Fibroblast of upper back skin (primary cell): ENCODE data around the gene CCDC92.
"Not testable (repeated sequence)": the region's sequence is repeated elsewhere in the genome, so short reads cannot be mapped to it uniquely, and the experiment has no call there.

Source experiments
- DNase-seq: peaks from one replicate; pipeline ENCODE4 v3.0.0-alpha.2; 2013

The CCDC92 gene

DNA sequence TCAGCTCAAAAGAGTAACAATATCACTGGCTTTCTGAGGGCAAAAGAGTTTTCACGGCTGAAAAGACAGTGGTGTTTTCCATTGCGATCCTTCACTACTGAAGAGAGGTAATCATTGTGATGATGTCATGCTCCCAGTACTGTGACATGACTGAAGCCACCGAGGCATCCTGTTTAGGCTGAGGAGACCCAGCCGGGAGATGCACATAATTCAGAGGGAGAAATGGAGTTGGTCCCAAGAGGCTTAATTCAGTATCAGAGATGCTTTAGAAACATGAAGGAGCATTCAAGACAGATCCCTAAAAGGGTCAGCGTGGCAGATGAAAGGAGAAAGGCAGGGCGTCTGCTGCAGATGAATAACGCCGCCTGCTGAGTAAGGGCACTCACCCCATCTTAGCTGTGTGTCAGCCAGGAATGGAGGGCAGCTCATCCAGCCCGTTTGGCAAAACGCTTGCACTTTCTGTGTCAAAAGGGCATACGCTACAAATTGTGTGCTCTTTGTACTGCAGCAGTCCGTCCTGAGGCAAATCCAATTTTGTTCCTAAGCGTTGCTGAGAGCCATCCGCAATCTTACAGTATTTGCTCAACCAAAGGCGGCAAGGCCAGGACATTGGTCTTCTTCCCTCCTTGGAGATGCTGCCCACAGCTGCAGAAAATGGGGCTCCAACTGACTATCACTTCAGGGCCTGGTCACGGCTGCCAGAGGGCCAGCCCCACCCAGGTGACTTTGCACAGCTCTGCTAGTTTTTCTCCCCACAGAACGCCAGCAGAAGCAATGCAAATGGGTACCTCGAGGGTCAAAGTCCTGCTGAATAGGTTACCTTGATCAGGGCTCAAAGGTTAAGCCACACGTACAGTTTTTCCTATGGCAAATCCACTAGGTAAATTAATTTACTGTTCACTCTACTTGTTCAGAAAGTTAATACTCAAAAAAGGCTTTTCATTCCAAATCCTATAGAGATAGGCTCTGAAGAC is 23.5 kb downstream of the CCDC92 start:
- no peak for DNase-seq

GRCh38 chr12:123948401-123948795 is 24.2 kb downstream of the CCDC92 start:
- DNase-seq, result no peak

DNA sequence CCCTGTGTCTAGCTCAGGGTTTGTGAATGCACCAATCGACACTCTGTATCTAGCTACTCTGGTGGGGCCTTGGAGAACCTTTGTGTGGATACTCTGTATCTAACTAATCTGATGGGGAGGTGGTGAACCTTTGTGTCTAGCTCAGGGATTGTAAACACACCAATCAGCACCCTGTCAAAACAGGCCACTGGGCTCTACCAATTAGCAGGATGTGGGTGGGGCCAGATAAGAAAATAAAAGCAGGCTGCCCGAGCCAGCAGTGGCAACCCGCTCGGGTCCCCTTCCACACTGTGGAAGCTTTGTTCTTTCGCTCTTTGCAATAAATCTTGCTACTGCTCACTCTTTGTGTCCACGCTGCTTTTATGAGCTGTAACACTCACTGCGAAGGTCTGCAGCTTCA is 25.1 kb downstream of the CCDC92 start:
- DNase-seq, result not testable (repeated sequence)

GRCh38 chr12:123946516-123947505 is 25.8 kb downstream of the CCDC92 start:
- DNase-seq, result not testable (repeated sequence)

GRCh38 chr12:123946152-123946515 is 26.5 kb downstream of the CCDC92 start:
- no peak for DNase-seq

- no peak for DNase-seq
These were observed 27.1 kb downstream of the CCDC92 start for GRCh38 chr12:123945287-123946151.

DNA sequence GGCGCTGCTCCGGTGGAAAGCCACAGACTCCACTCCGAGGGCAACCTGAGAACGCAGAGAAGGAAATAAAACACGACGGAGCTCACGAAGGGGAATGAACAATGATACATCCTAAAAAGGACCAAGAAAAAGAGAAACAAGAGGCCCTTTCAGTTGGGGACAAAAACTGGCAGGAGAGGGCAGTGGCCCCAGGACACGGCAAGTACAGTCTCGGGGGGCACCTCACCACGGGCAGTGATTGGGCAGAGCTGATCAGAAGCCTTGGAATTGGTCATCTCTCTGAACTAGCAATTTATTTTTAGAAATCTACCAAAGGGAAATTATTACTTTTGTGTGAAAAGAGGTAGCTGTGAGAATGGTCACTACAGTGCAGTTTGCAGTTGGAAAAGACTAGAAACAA is 27.9 kb downstream of the CCDC92 start:
- no peak for DNase-seq

DNA sequence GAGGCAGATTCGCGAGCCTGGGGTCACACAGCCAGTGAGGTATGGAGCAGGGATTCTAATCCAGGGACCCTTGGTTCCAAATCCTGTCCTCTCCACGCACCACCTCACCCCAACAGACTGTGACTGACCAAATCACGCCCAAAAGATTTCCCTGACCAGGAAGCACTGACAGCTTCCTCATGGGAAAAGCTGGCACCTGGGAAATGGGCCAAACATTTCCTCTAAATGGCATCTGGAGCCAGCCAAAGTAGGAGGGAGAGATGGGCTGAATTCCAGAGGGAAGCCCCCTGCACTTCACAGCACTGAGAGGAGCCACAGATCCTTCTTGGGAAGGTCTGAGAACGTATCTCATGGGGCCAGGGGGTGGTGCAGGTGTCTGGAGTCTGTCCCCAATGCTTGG is 28.8 kb downstream of the CCDC92 start:
- DNase-seq, result no peak

DNA sequence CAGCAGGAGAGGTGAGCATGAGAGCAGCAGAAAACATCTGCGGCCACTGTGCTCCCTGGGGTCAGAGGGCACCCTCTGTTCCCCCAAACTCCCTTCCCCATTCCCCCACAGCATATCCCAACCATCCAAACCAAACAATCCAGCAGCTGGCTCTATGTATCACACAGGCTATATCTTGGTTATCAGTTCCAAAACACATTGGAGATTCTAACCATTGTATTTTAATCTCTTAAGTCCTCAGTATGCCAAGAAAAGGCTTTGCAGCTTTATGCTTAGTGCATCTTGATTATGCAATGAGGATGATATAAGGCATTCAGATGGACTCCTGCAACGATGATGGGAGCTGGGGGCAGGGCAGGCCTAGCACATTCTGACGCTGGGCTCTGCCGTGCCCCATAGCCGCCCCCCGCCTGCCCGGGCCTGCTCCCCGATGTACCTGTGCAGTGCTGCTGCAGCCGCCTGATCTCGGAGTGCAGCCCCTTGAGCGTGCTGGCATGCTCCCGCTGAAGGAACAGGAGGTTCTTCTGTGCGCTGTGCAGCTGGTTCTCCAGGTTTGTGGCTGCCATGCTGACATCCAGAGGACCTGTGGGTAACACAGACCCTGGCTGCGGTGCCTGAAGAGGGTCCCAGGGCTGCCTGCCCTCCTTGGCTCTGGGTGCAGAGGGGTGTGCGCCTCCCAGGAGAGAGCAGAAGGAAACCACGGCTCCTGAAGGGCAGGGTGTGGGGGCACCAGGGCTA is 29.6 kb downstream of the CCDC92 start:
- peak; percentile 28 for DNase-seq

- peak; percentile 79 for DNase-seq
These were observed 30.4 kb downstream of the CCDC92 start for GRCh38 chr12:123942238-123942653.

- DNase-seq, result no peak
These were observed 30.9 kb downstream of the CCDC92 start for GRCh38 chr12:123941624-123942237.

GRCh38 chr12:123941000-123941399 is 31.6 kb downstream of the CCDC92 start:
- no peak for DNase-seq

DNA sequence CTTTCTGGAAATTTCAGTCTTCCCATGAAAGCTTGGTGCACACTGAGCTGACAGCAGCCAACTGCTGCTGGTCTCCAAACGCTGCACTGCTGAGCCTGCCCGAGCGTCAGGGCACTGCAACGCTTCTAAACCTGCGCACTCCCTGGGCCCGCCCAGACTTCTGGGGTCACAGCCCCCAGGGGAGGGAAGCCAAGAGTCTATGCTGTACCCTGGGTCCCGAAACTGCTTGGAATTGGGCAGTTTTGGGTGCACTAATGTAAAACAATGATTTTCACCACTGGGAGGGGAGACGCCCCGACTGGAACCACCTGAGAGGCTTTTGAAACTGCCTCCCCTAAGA is 32.0 kb downstream of the CCDC92 start:
- no peak for DNase-seq

GRCh38 chr12:123939716-123940626 is 32.7 kb downstream of the CCDC92 start:
- DNase-seq, result no peak

DNA sequence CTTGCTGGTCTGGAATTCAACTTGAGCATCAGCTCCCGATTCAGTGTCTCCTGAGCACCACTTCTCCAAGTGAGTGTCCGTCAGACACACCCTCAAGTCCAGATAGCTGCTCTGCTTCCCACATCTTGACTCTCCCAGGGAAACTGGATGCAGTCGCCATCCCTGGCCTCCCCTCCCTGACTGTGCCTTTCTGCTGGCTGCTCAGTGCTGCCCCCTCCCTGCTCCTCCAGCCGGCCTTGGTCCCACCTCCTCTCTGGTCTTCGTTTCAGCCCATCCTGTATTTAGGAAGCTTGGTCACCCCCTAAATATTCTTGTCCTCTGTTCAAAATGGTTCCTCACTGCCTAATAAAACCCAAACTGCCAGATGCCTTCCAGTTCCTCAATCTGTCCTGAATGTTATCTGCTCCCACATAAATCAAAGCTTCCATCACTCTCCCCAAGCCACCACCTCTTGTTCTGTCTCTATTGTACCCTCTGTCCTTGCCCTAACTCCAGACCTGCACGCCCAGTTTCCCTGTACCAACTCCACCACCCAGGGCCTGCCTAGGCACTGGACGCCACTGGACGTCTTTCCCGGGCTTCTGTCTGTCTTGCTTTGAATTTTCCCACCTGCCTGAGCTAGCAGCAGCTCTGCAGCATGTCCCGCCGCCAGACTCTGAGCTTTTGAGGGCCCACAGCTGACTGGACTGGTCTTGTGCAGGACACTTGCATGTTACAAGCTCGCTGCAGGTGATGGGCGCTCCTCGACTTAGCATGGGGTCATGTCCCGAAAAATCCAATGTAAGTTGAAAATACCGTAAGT is 33.8 kb downstream of the CCDC92 start:
- no peak for DNase-seq

DNA sequence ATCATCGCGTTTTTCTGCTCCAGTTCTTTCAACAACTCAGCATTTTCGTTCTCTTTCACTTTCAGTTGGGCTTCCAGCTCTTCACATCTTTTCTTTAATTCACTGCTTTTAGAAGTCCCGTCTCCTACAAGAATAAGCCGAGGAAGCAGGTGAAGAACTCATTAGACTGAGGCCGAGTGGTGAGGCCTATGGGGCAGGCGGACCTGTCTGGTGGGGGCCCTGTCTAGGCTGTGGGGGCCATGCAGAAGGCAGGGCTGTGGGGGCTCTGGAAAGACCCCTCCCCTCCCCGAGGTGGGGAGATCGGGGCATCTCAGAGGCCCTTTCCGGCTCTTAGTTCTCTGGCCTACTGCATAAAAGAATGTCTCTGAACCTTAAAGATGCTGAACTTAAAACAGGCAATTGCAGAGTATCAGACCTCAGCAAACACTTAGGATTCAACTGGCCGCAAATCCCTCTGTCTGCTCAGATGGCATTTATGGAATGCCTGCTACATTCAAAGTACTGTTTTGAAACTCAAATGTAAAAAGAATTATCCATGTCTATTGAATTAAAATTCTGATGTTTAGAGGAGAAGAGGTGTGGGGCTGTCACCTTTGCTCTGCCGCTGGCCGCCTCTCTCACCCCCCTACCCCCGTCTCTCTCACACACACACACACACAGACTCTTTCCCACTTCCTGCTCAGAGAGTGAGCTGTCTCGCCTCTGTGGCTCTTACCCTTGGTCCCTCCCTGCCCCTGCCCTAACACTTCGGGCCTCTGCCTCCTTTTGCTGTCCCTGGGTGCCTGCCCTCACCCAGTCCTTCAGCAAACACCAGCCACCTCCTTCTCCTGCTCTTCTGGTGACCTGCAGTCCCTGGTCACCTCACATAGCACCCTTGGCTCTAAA is 34.7 kb downstream of the CCDC92 start:
- peak; percentile 19 for DNase-seq

DNA sequence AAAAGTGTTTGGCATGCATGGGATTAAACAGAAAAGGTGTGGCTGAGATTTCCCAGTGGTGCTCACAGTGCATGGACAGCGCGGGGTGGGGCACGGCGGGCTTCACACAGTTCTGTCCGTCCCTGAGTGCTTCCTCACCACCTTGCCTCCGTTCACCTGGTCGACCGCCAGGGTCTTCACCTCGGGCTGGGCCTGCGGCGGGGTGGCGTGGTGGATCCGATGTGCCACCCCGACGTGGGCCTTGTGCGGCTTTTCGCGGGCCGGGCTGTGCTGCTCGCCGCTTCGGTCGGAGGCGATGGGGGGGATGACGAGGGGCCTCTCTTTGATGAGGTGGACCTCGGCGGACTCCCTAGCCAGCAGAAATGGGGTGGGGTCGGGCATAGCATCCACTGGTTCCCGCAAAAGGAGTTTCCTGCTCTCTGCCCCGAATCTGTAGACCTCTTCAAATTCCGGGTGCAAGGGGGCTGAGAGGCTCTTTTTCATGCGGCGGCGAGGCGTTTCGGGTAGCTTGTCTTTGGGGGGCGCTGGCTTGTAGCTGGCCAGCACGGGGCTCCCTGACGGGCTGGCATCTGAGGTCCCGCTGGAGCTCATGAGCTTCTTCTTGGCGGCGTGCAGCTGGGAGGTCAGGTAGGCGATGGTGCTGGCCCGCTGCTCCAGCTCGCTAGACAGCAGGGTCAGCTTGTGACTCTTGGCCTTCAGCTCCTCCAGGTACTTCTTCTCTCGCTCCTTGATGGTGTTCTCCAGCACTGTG is 35.5 kb downstream of the CCDC92 start:
- no peak for DNase-seq

GRCh38 chr12:123936471-123936870 is 36.2 kb downstream of the CCDC92 start:
- DNase-seq, result no peak
